SKM-1 (cell line): ENCODE data around the gene HK2.

Experiments used
- DNase-seq: peaks from one replicate; lab custom pipeline; 2025; ENCODE audit not compliant: unreplicated experiment; lab: John Stamatoyannopoulos, UW

The HK2 gene

GRCh38 chr2:74856599-74856998, 22.7 kb downstream of the HK2 start:
- DNase-seq = no peak

- DNase-seq = no peak
These were observed 23.3 kb downstream of the HK2 start for GRCh38 chr2:74857215-74857614.

- no peak for DNase-seq
These were observed 23.8 kb downstream of the HK2 start for GRCh38 chr2:74857725-74858124.

DNA sequence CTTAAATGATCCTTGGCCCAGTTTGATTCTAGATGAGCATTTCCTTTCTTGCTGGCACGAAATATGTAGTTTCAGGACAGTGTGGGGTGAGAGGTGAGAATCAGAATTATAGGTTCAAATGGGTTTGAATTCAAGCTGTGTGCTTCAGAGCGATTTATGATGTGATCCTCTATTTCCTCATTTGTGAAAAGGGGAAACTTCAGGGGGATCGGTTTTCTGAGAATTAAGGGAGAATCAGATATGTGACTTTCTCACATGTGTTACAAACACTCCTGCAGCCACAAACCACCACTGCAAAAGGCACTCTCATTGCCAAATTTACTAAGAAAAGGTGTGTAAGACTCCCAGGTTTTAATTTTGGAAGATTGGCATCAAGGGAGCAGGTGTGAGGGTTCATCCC, 24.4 kb downstream of the HK2 start:
- DNase-seq = no peak

DNA sequence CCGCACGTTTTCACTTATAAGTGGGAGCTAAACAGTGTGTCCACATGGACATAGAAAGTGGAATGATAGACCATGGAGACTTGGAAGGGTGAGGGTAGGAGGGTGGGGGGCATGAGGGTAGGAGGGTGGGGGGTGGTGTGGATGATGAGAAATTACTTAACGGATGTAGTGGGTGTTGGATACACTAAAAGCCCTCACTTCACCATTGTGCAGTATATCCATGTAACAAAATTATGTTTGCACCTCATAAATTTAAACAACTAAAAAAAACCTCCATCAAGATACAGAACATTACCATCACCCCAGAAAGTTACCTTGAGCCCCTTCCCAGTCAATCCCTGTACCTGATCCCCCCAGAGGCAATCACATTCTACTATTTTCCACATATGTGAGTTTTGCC, 26.2 kb downstream of the HK2 start:
- no peak for DNase-seq

GRCh38 chr2:74860521-74860920, 26.6 kb downstream of the HK2 start:
- no peak for DNase-seq

DNA sequence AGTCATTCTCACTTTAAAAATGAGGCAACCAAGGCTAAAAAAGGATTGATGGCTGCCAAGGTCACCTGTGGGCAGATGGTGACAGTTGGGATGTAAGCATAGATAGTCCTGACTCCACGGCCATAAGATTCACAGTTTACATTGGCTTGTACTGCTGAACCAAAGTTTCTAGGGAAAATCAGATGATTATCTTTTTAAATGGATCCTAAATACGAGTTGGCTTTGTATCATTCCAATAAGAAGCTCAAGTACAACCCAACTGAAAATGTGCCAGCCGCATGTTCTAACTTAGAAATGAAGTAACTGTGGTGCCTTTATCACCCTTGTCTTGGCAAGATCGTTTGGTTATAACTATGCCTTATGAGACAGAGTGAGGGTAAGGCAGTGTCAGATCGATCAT, 27.6 kb downstream of the HK2 start:
- no peak for DNase-seq

DNA sequence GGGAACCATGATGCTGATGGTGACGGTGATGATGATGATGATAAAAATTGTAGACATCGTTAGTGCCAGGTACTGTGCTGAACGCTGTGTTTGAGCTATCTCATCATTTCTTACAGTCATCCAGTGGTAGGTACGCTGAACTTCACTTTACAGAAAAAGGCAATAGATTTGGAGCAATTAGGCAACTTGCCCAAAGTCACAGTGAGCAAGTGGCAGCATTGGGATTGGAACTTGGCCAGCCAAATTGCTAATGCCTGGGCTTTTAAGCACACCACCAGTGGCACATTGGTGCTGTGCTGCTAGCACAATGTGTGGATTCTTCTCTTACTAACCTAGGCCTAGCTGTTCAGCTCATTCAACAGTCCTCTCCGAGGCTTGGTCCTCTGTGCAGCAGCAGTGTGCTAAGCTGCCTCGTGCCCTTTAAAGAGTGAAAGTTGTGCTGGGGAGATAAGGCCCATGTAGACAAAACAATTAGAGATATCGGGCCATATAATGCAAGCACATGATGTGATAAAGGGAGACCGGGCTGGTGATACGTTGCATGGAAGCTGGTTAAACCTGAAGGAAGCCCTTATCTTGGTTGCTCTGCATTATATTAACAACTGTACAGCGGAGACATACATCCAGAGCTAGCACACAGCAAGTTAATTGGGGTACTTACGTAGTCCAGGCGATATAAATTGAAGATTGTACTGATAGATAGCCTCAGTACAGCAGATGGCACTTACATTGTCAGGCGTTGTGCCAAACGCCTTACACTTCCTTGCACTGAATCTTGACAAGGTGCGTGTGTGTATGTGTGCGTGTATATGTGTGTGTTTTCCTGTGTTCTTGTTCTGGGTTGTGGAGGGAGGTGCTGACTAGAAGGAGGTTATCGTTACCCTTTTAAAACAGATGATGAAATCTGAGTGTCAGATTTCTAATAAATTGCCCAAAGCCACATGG, 28.4 kb downstream of the HK2 start:
- no peak for DNase-seq

- no peak for DNase-seq
These were observed 29.9 kb downstream of the HK2 start for GRCh38 chr2:74863802-74864248.

- DNase-seq = no peak
These were observed 31.1 kb downstream of the HK2 start for GRCh38 chr2:74864728-74865722.

- no peak for DNase-seq
These were observed 32.1 kb downstream of the HK2 start for GRCh38 chr2:74865770-74866674.

- DNase-seq = no peak
These were observed 34.1 kb downstream of the HK2 start for GRCh38 chr2:74867841-74868658.

DNA sequence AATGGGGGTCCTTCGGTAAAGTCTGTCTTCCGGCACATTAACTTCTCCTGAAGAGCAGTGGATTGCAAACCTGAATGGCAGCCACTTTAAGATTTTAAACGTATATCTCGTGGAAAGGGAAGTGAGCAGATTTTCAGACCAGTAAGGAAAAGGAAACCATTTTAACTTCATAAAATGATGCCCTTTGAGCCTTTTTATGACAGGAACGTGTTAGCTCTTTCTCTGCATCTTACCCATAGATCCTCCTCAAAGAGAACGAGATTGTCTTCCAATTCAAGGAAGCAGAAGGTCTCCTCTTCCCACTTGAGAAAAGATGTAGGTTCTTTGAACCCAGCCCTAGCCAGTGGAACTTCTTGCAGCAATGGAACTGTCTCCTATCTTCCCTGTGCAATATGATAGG, 35.6 kb downstream of the HK2 start:
- no peak for DNase-seq

- DNase-seq = no peak
These were observed 37.0 kb downstream of the HK2 start for GRCh38 chr2:74870951-74871350.

DNA sequence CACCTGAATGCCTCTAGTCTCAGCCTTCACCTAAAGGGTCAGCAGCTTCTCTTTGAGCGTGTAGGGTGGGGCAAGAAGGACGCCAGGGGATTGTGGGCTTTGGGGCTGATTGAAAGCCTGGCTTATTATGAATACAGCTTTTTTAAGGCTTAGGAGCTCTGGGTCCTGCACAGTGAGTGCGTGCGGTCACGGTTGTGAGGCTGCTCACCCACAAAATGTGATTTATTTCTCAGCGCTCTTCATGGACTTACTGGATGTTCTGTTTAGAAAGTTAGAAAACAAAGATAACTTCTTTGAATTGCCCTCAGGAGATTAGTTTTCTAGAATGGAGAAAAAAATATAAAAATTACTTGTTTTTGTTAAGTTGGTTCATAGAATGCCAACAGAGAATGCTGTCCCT, 37.5 kb downstream of the HK2 start:
- DNase-seq = no peak

DNA sequence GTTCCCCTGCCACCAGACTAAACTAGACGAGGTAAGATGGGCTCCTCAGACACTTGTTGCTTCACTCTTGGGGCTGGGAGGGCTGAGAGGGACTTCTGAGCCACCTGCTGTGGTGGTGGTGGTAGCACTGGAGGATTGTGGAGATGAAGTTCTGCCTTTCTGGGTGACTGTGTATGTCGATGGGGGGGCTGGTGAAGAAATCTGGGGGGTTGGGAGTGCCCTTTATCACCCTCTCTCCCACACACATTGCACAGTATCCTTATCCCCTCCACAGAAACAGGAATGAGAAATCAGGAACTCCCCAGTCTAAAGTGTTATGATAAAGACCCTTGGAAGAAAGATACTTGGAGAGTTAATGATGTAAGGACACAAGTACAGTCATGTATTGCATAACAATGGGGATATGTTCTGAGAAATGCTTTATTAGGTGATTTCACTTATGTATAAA, 38.5 kb downstream of the HK2 start:
- DNase-seq = no peak

DNA sequence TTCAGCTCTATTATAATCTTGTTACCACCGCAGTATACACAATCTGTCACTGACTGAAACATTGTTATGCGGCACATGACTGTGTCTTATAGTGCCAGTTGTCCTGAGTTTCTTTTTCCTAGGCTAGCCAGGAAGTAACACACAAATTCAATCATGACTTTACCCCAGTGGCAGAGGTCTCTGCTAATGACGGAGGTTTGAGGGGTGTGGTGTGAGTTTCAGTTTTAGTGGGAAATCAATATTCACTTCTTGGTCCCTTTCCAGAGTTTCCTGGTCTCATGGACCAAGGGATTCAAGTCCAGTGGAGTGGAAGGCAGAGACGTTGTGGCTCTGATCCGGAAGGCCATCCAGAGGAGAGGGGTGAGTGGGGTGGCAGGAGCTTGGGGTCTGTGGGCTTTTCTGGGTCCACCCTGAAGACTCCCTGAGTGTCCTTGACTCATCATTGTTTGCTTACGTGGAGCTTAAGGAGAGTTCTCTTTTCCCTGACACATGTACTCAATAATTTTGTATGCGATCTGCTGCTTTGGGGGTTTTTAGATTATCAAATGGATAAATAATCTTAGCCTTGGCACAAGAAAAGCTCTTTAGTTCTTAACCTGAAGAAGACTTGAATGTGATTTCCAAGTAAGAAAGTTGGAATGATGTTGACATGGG, 39.2 kb downstream of the HK2 start:
- DNase-seq = no peak

GRCh38 chr2:74873678-74874640, 40.0 kb downstream of the HK2 start:
- no peak for DNase-seq
